Activated CD4-positive, alpha-beta T cell treated with anti-CD3 and anti-CD28 coated beads, Interleukin-2, amount 10 ng/mL, durations not matched to agents 7 days and 5 days (primary cell): ENCODE measurements around the gene CBARP. TPM values are rescaled to one million over a fixed set of nuclear protein-coding genes. Genes with fewer than 3 reads are reported as not detected.

Experiments used
- CTCF ChIA-PET: fragments of 350-600 bp; sonication (Branson Sonifier 250); formaldehyde crosslinking; loops from one replicate; lab custom pipeline; 2021; ENCODE audit warnings: antibody characterized with exemption; lab: Charles Lee
- POLR2A ChIA-PET: fragments of 350-600 bp; sonication (Branson Sonifier 250); formaldehyde crosslinking; loops from one replicate; lab custom pipeline; 2021; ENCODE audit warnings: antibody characterized with exemption; lab: Charles Lee
- DNase-seq: peaks from one replicate; pipeline ENCODE4 v3.0.0-alpha.2; 2020
- H3K27ac Mint-ChIP-seq: one replicate; pipeline ENCODE4 v1.8.0; 2021; ENCODE audit warnings: mild to moderate bottlenecking, moderate library complexity, mixed read lengths
- H3K27me3 Mint-ChIP-seq: one replicate; pipeline ENCODE4 v1.8.0; 2021; ENCODE audit warnings: mixed read lengths
- H3K36me3 Mint-ChIP-seq: one replicate; pipeline ENCODE4 v1.8.0; 2021; ENCODE audit warnings: low read depth, mixed read lengths
- H3K4me1 Mint-ChIP-seq: one replicate; pipeline ENCODE4 v1.8.0; 2021; ENCODE audit warnings: mixed read lengths
- H3K4me3 Mint-ChIP-seq: one replicate; pipeline ENCODE4 v1.8.0; 2021; ENCODE audit warnings: mild to moderate bottlenecking, moderate library complexity, mixed read lengths
- H3K9me3 Mint-ChIP-seq: one replicate; pipeline ENCODE4 v1.8.0; 2021; ENCODE audit warnings: mixed read lengths
- total RNA-seq, 2 experiments: library from RNA; stranded (reverse); gene quantifications; one replicate each; pipeline ENCODE4 v1.2.3, GENCODE V29; 2021

The CBARP gene
- total RNA-seq, 2 experiments from 2014 or later, result not detected

DNA sequence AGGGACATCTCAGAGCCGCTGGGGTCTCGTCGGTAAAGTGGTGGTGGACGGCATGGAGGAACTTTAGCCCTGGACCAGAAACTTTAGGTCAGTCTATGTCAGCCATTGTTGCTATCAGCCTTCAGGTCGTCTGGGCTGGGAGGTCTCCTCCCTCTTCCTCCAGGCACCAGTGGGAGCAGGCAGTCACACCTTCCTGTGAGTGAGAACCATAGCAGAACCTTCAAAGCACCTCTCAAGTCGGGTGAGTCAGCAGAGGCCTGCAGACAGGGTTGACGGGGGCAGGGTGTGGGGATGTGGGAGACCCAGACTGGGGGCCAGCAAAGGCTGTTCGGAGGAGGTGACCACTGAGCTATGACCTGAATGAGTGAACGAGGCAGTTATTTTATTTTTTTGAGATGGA is 48.4 kb downstream of the CBARP start:
- peak; percentile 57 for DNase-seq
- Mint-ChIP-seq H3K36me3 (no peaks in the 10 kb centered on the region), H3K9me3 (no peaks in the 10 kb centered on the region), H3K4me3 (no peak overlapping the region), H3K27ac (peak overlapping the region; percentile 71), H3K27me3 (no peaks in the 10 kb centered on the region), H3K4me1 (peaks cover 34% of the 10 kb centered on the region)
- ChIA-PET POLR2A (no interaction called here), CTCF (no interaction called here)

DNA sequence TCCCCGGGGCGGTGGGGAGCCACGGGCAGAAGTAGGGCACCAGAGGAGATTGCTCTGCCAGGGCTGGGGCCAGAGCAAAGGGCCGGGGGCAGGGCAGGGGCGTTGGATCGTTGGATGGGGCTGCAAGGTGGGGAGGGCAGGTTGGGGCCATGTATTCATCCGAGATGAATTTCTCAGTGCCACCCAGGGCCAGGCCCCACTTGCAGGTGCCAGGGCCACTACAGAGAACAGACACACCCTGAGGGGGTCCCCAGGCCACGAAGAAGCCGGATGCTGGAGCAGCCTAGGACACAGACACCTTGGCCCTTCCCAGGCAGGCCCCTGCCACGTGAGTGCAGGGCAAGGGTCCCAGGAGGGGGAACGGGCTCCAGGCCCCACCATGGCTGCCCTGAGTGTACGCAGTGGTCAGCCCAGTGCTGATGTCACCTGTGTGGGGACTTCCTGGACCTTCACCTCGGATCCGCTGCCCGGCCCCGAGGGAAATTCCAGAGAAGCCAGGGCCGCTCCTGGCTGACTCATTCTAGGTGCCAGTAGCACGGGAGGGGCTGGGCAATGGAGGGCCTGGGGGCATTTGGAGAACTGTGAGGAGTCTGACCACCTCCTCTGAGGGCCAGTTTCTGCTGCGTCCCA is 54.1 kb downstream of the CBARP start:
- H3K9me3 Mint-ChIP-seq, result no peaks in the 10 kb centered on the region
- no peaks in the 10 kb centered on the region for H3K36me3 Mint-ChIP-seq
- peaks cover 18% of the 10 kb centered on the region for H3K4me1 Mint-ChIP-seq
- CTCF ChIA-PET, result no interaction called here
- no peak for DNase-seq
- no peak overlapping the region for H3K27ac Mint-ChIP-seq
- no peak overlapping the region for H3K4me3 Mint-ChIP-seq
- peaks cover 5% of the 10 kb centered on the region for H3K27me3 Mint-ChIP-seq
- POLR2A ChIA-PET, result no interaction called here

DNA sequence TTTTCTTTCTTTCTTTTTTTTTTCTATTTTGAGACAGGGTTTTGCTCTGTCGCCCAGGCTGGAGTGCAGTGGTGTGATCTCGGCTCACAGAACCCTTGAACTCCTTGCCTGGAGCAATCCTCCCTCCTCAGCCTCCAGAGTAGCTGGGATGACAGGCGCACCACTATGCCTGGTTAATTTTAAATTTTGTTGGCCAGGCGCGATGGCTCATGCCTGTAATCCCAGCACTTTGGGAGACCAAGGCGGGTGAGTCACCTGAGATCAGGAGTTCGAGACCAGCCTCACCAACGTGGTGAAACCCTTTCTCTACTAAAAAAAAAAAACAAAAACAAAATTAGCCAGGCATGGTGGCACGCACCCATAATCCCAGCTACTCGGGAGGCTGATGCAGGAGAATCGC is 55.1 kb downstream of the CBARP start:
- Mint-ChIP-seq H3K27me3 (peaks cover 5% of the 10 kb centered on the region), H3K36me3 (no peaks in the 10 kb centered on the region), H3K4me3 (no peak overlapping the region), H3K4me1 (peaks cover 20% of the 10 kb centered on the region), H3K9me3 (no peaks in the 10 kb centered on the region), H3K27ac (no peak overlapping the region)
- DNase-seq, result no peak
- CTCF ChIA-PET, result no interaction called here
- POLR2A ChIA-PET, result no interaction called here

DNA sequence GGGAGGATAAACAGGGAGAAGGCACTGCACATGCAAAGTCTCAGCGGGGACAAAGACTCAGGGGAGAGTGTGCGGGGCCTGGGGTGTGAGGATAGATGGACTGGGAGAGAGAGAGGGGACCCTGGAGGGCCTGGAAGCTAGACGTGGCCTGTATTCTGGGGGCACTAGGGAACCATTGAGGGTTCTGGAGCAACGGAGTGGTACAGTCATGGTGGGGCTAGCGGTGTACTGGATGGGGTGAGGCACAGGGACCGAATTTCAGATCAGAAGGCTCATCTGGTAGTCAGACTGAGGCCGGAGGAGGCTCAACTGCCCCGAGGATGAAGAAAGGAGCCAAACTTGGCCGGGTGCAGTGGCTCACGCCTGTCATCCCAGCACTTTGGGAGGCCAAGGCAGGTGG is 55.7 kb downstream of the CBARP start:
- Mint-ChIP-seq H3K4me3 (no peak overlapping the region), H3K27ac (no peak overlapping the region), H3K4me1 (peaks cover 25% of the 10 kb centered on the region), H3K36me3 (no peaks in the 10 kb centered on the region), H3K9me3 (no peaks in the 10 kb centered on the region), H3K27me3 (peaks cover 5% of the 10 kb centered on the region)
- ChIA-PET CTCF (no interaction called here), POLR2A (no interaction called here)
- no peak for DNase-seq

DNA sequence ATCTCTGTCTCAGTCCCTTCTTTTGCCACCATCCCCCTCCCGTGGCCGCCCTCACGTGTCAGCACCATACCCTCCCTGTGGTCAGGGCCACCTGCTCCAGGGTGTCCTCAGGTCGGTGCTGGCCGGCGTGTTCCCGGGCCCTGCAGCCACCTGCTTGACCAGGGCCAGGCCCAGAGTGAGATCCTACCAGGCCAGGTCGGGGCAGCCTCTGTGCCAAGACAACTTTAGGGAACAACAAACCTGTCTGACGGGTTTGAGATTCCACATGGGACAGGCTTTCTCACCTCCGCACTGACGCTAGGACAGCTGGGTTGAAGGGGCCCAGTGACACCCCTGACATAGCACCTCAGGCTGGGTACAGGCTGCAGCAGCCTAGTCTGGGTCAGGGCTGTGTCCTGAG is 56.2 kb downstream of the CBARP start:
- Mint-ChIP-seq H3K27ac (no peak overlapping the region), H3K27me3 (peaks cover 5% of the 10 kb centered on the region), H3K4me1 (peaks cover 25% of the 10 kb centered on the region), H3K9me3 (no peaks in the 10 kb centered on the region), H3K36me3 (no peaks in the 10 kb centered on the region), H3K4me3 (no peak overlapping the region)
- CTCF ChIA-PET, result interaction anchor here (1.4 kb wide), 1 partner anchor 85 kb away, joined by 5 read pairs; no protein-coding TSS in a partner anchor
- no peak for DNase-seq
- POLR2A ChIA-PET, result no interaction called here

Other genes with a start within 250 kb of the CBARP start
- not detected for gene GRIN3B, start 237.6 kb downstream of the CBARP start, total RNA-seq
- 100 to 1,000 TPM; 183 to 195 TPM for gene TMEM259, start 216.9 kb downstream of the CBARP start, total RNA-seq
- gene RNU6-2, start 216.5 kb downstream of the CBARP start, total RNA-seq, result not detected
- gene CNN2, start 211.4 kb downstream of the CBARP start, total RNA-seq, result 100 to 1,000 TPM; 558 to 580 TPM
- gene ABCA7, start 197.9 kb downstream of the CBARP start, total RNA-seq, result 10 to 100 TPM; 75.9 to 87.5 TPM
- gene ARHGAP45, start 170.8 kb downstream of the CBARP start, total RNA-seq, result 100 to 1,000 TPM; 487 to 570 TPM
- gene POLR2E, start 142.6 kb downstream of the CBARP start, total RNA-seq, result 100 to 1,000 TPM; 120 to 133 TPM
- 100 to 1,000 TPM; 106 to 114 TPM for gene GPX4, start 134.0 kb downstream of the CBARP start, total RNA-seq
- 10 to 100 TPM; 84.7 to 91.7 TPM for gene SBNO2, start 63.7 kb downstream of the CBARP start, total RNA-seq
- 10 to 100 TPM; 71.7 to 82.0 TPM for gene STK11, start 32.2 kb downstream of the CBARP start, total RNA-seq
- gene ATP5F1D, start 3.7 kb upstream of the CBARP start, total RNA-seq, result 100 to 1,000 TPM; 151 to 166 TPM
- 10 to 100 TPM; 58.0 to 65.7 TPM for gene MIDN, start 10.6 kb upstream of the CBARP start, total RNA-seq
- gene CIRBP, start 31.3 kb upstream of the CBARP start, total RNA-seq, result 100 to 1,000 TPM; 169 to 224 TPM
- gene FAM174C, start 37.5 kb upstream of the CBARP start, total RNA-seq, result 10 to 100 TPM; 47.8 to 51.5 TPM
- not detected for gene EFNA2, start 47.9 kb upstream of the CBARP start, total RNA-seq
- 100 to 1,000 TPM in 1 of 2 experiments, 10 to 100 TPM in 1; 99.3 to 103 TPM for gene NDUFS7, start 145.9 kb upstream of the CBARP start, total RNA-seq
- gene GAMT, start 163.5 kb upstream of the CBARP start, total RNA-seq, result 10 to 100 TPM; 23.0 to 25.9 TPM
- 100 to 1,000 TPM; 235 to 241 TPM for gene DAZAP1, start 169.6 kb upstream of the CBARP start, total RNA-seq
- gene RPS15, start 200.4 kb upstream of the CBARP start, total RNA-seq, result 1,000 to 10,000 TPM; 1,158 to 1,387 TPM
- under 1 TPM; 0.02 to 0.10 TPM for gene APC2, start 212.1 kb upstream of the CBARP start, total RNA-seq
- 10 to 100 TPM; 33.2 to 40.7 TPM for gene C19orf25, start 241.2 kb upstream of the CBARP start, total RNA-seq